Lower leg skin (tissue), 4 donors: ENCODE results near the gene TEPSIN. TPM values are rescaled to one million over a fixed set of nuclear protein-coding genes. Genes with fewer than 3 reads are reported as not detected.
A peak's percentile ranks its signal among the peaks of the same experiment; 100 is the strongest.

Experiments
- DNase-seq, 2 donors: peaks; one replicate each; pipeline ENCODE4 v3.0.0-alpha.2; 2019; ENCODE audit warnings: low spot score in 2 of 2
- H3K4me3 ChIP-seq: fragments of 200-600 bp; sonication (generic); 2 replicates; pipeline ENCODE4 v1.5.1; 2017; ENCODE audit warnings: mild to moderate bottlenecking, low read depth; ENCODE audit not compliant: poor library complexity, severe bottlenecking
- POLR2A ChIP-seq, 2 donors: fragments of 450-650 bp; IDR thresholded peaks; one replicate each; pipeline ENCODE4 v1.6.1; 2016 to 2017; ENCODE audit warnings: antibody characterized with exemption in 2 of 2, mild to moderate bottlenecking in 1 of 2, moderate library complexity in 1 of 2
- WGBS, 2 donors: methylation state at CpG; one replicate each; pipeline ENCODE4 v1.1.5; 2018; 5-methylcytosine and 5-hydroxymethylcytosine counted together
- intact Hi-C: fragments of 100-400 bp; cut with DNase I; formaldehyde crosslinking; loops from one replicate; pipeline ENCODE4 v1.15.0; 2023; ENCODE audit warnings: low total_unique reads
- total RNA-seq, 4 donors: library from RNA; depleted of rRNA; stranded (reverse); fragments of >200 nt; gene quantifications; one replicate each; pipeline ENCODE4 v1.1.0, GENCODE V29; 2016
- TF ChIP-seq, protein P1 (sequence below), 3 donors: fragments of 450-650 bp; IDR thresholded peaks; one replicate each; pipeline ENCODE4 v1.5.1; 2016; ENCODE audit warnings: antibody characterized with exemption in 3 of 3, mild to moderate bottlenecking in 3 of 3, moderate library complexity in 2 of 3

The TEPSIN gene
- total RNA-seq, 4 donors from 2014 or later: 40.7 to 104 (median 62.6) TPM

DNA sequence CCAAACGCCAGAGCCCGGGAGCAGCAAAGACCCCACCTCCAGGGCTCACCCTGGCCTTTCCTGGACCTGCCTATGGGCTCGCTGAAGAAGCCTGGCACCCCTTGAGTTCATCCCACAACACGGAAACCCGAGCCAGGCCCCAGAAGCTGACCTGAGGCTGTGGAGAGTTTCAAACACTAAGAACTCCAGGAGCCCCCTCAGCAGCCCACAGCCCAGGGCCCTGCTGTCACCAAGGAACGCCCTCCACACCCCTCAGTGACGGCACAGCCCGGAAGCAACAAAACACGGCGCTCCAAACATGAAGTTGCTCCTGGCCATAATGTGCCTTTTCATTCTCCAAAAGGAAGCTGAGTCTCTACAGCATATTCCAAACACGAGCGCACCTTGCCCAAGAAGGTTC is 47.0 kb upstream of the TEPSIN start:
- WGBS, 2 donors: 68 to 76% methylated on average over 12 of the region's 12 CpGs
- TF ChIP-seq, protein P1, sequence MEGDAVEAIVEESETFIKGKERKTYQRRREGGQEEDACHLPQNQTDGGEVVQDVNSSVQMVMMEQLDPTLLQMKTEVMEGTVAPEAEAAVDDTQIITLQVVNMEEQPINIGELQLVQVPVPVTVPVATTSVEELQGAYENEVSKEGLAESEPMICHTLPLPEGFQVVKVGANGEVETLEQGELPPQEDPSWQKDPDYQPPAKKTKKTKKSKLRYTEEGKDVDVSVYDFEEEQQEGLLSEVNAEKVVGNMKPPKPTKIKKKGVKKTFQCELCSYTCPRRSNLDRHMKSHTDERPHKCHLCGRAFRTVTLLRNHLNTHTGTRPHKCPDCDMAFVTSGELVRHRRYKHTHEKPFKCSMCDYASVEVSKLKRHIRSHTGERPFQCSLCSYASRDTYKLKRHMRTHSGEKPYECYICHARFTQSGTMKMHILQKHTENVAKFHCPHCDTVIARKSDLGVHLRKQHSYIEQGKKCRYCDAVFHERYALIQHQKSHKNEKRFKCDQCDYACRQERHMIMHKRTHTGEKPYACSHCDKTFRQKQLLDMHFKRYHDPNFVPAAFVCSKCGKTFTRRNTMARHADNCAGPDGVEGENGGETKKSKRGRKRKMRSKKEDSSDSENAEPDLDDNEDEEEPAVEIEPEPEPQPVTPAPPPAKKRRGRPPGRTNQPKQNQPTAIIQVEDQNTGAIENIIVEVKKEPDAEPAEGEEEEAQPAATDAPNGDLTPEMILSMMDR (IDR thresholded peaks at IDR 0.05): no peak
- TF ChIP-seq POLR2A (IDR thresholded peaks at IDR 0.05): no peak
- intact Hi-C loops: no loop called here
- no peak overlapping the region for H3K4me3 ChIP-seq
- no peak for DNase-seq

DNA sequence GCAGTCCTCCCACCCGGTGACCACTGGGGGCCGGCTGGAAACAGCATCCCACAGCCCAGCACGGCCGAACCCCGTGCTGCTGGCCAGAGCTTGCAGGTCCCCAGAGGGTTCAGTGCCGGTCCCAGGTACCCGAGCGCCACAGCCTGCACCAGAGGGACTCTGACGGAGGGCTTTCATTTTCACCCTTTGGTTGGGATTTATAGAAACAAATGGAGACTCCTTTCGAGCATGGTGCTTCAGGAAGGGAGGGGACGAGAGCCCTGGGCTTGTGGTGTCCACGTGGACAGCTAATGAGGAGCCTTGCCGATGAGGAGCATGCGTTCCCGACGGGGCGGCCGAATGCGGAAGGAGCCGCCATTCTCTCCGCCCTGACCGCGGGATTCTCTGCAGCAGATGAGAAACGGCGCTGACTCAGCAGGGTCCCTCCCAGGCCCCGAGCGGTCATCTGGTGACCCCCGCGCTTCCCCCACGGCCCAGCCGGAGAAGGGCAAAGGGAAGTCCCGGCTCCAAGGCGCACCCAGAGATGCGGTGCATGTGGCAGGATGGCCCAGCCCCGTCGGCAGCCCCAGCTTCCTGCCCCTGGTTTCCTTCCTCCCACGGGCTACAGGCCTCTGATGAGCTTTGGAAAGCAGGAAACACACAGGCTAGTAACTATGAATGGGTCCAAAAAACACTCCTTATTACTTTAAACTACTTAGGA is 46.5 kb upstream of the TEPSIN start:
- intact Hi-C loops: no loop called here
- no peak overlapping the region for H3K4me3 ChIP-seq
- TF ChIP-seq, protein P1 (IDR thresholded peaks at IDR 0.05): no peak
- TF ChIP-seq POLR2A (IDR thresholded peaks at IDR 0.05): no peak
- peak; percentile 65 to 95 for DNase-seq
- WGBS, 2 donors: 53 to 69% methylated on average over 15 to 35 of the region's 37 CpGs

DNA sequence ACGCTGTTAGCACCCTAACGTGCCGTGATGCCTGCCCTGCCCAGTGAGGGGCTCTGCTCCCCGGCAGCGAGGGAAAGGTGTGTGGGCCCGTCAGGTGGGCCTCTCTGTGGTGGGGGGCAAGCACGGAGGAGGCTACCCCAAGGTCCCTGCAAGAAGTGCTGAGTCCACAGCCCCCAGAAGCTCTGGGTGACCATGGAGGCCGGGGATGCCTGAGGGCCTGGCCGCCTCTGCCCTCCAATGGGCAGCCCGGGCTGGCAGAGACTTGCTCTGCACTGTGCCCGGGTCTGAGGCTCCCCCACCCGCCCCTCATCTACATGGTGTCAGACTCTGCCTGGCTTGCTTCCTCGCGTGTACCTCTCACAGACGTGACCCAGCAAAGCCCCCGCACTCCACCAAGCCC is 44.0 kb upstream of the TEPSIN start:
- 95 to 96% methylated on average over 11 to 16 of the region's 16 CpGs for WGBS, 2 donors
- TF ChIP-seq POLR2A (IDR thresholded peaks at IDR 0.05): no peak
- TF ChIP-seq, protein P1 (IDR thresholded peaks at IDR 0.05): no peak
- intact Hi-C loops: no loop called here
- no peak overlapping the region for H3K4me3 ChIP-seq
- no peak for DNase-seq

DNA sequence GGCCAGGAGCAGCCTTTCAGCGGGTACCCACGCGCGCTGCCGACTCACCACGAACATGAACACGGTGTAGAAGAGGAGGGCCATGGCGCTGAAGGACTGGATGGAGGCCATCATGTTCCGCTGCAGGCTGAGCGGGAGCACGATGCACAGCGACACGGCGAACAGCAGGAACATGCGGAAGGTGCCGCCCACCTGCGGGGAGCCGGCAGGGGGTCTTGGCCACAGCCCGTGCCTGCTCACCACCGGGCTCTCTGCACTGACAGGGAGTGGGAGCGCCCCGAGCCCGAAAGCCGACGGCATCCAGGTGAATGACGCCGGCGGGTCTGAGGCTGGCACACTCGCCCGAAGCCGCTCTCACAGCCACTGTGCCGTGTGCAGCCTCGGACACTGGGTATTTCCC is 43.3 kb upstream of the TEPSIN start:
- intact Hi-C loops: no loop called here
- no peak for DNase-seq
- 91 to 96% methylated on average over 33 of the region's 33 CpGs for WGBS, 2 donors

DNA sequence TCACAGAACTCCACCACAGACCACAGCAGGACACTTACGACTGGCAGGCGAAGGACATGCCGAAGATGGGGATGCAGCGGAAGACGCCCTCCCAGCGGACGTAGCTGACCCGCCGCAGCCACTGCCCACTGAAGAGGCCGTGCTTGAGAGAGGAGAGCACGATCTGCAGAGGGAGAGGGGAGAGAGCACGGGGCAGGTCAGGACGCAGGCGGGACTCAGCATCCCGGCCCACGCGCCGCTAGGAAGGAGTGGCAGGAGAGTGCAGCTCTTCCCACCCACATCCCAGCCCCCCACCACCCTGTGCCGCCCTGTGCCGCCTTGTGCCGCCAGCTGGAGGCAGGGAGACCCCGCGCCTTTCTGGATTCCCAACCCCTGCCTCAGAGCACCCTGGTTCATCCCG is 41.7 kb upstream of the TEPSIN start:
- intact Hi-C loops: no loop called here
- no peak overlapping the region for H3K4me3 ChIP-seq
- 92 to 94% methylated on average over 23 of the region's 24 CpGs for WGBS, 2 donors
- TF ChIP-seq POLR2A (IDR thresholded peaks at IDR 0.05): no peak
- TF ChIP-seq, protein P1 (IDR thresholded peaks at IDR 0.05): no peak
- no peak for DNase-seq

More for the DNA sequence above, 43.3 kb upstream of the TEPSIN start:
- no peak overlapping the region for H3K4me3 ChIP-seq
- no peak for TF ChIP-seq POLR2A (IDR thresholded peaks at IDR 0.05)
- TF ChIP-seq, protein P1 (IDR thresholded peaks at IDR 0.05): no peak
